ENCODE results near the gene RTN4R.

Gene RTN4R

DNA sequence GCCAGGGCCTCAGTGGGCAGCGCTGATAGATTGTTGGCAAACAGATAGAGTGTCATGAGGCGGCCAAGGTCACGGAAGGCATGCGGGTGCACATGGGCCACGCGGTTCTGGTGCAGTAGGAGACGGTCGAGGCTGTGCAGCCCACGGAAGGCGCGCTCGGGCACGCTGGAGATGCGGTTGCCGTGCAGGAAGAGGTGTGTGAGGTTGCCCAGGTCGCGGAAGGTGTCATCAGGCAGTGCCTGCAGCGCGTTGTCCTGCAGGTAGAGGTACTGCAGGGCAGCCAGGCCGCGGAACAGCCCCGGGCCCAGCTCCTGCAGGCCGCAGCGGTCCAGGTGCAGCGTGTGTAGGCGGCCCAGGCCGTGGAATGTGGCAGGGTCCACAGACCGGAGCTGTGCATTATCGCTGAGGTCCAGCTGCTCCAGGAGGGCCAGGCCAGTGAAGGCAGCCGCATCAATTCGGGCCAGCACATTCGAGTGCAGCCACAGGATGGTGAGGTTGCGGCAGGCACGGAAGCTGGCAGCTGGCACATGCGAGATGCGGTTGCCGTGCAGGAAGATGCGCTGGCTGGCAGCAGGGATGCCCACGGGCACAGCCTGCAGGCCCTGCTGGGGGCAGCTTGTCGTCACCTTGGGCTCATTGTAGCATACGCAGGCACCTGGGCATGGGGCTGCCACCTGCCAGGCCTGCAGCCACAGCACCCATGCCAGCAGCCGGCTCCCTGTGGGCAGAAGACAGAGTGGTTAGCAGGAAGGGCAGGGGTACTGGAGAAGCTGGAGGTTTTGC is 25.5 kb downstream of the RTN4R start:
- no peak for DNase-seq (ENCODE audit: low read depth in 3 of 3)

DNA sequence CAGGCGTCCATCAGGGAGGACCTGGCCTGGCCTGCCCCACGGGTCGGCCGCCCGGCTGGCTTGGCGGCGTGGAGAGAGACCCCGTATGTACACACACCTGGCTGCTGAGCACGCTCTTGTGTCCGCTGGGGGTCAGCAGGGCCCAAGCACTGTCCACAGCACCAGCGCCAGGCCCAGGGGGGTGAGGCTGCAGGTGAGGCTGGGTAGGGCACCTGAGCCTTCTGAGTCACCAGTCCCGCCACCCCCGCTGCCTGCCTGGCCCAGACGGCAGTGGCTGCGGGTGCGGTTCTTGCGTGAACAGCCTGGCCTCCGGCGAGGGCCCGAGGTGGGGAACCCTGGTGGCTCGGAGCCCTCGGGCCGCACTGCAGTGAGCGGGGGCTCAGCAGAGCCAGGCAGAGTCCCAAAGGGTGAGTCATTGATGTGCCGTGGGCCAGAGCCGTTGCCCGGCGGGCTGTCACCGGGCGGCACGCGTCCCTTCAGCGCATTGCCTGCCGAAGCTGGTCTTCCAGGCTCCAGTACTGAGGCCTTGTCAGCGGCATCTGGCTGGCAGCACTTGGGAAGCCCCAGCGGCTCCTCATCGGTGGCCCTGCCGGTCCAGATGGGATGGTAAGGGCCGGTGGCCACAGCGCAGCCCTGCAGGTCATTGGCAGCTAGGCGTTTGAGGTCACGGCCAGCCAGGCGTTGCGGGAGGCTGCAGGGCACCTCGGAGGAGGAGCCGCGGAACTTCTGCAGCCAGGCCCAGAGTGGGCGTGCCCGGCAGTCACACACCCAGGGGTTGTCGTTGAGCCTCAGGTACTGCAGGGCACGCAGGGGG is 26.3 kb downstream of the RTN4R start:
- no peak for DNase-seq (ENCODE audit: low read depth in 3 of 3)

DNA sequence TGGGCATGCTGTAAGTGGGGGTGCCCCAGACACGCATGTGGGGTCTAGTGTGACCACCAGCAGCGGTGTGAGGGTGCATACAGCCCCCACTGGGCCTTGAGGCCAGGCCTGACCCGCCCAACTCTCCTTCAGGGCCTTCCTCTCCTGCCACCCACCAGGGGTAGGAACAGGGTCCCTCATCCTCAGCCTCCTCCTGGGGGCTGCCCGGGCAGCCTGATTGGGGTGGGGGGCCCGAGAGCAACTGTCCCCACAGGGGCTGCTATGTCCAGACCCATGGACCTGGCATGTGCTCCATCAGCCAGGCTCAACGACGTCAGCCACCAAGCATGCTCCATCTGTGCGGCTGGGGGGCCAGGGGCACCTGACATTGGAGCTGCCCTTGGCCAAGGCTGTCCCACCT is 27.2 kb downstream of the RTN4R start:
- no peak for DNase-seq (ENCODE audit: low read depth in 3 of 3)

DNA sequence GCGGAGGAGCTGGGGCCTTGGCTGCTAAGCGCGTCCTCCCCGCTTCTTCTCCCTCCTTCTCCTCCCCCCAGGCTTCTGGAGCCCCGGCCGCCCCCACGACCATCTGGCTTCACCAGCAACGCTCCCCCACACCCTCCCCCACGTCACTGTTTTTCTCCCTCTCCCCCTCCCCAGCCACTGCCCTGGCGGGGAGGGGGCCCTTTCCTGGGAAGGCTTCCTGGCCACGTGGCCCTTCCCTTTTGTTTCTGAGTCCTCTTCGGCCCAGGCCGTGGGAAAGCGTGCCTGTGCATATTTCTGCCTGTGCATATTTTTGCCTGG is 27.7 kb downstream of the RTN4R start:
- no peak for DNase-seq (ENCODE audit: low read depth in 3 of 3)

DNA sequence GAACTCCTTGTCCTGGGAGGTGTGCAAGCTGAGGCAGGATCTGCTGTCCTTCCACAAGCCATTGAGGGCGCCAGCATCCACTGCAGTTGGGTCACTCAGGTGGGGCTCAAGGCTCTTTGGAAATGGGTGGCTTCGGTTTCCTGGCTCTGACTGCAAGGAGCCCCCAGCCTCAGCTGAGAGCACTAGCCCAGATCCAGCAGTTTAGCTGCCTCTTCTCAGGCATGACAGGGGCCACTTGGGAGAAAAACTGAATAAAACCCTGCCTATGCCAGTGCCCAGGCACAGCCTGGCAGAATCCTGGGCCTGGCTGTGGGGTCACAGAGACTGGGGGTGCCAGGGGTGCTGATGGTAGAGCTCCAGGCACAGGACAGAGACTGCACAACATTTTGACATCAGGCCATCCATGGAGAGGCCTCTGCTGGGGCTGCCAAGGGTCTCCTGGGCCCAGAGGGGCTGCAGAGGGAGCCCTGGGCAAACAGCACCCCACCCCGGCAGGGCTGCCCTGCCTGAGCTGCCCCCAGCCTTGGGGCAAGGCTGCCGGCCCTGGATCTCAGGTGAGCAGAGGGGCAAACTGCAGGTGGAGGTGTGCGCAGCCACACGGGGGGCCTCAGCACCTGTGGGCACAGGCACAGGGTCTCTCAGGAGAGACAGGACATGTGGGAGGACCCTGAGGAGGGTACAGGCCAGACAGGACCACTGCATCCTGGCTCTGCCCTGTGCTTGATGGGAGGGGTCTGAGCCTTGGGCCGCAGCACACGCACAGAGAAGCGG is 28.3 kb downstream of the RTN4R start:
- no peak for DNase-seq (ENCODE audit: low read depth in 3 of 3)

DNA sequence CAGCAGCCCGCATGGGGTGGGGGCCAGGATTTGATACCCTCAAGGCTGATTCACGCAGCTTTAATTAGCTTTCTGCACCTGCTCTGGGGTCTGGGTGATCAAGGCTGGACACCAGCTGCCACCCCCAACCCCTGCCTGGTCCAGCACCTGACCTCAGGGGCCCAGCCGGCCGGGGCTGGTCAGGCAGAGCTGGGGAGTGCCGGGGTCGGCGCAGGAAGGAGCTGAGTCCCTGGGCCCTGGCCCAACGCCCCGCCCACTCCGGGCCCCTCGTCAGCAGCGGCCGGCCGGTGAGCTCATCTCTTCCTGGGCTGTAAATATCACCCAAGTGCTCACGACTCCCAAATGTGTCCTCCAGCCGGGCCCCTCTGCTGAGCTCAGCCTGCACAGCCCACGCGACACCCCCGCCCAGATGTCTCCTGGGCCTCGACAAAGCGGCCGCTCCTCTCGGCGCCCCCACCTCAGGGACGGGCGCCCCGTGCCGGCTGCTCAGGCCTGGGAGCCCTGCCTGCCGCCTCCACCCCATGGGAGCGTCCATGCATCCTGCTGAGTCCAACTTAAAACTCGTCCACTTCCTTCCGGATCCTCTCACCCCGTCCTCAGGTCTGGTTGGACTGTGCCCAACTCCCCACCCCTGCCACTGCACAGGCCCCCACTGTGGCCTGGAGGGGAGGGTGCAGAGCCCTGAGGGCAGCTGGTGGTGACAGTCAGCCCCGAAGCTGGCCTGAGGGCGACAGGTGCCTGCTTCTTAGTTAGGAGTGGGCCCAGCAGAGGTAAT is 29.0 kb downstream of the RTN4R start:
- no peak for DNase-seq (ENCODE audit: low read depth in 3 of 3)

DNA sequence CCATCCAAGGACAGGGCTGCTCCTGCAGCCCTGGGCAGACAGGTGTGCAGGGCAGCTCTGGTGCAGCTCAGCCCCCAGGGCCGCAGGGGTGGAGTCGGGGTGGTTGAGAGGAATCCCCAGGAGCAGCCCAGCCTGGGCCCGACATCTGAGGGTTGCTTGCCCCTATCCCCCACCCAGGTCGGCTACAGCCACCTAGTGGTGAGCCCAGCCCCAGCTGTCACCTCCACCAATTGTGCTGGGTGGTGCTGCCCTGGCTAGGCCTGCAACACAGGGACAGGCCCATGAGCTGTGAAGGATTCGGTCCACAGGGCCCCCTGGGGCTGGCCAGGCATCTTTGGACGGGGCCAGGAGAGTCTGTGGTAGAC is 29.6 kb downstream of the RTN4R start:
- DNase-seq (ENCODE audit: low read depth in 3 of 3): peak in 2 of 3 experiments; percentile 30 to 55

DNA sequence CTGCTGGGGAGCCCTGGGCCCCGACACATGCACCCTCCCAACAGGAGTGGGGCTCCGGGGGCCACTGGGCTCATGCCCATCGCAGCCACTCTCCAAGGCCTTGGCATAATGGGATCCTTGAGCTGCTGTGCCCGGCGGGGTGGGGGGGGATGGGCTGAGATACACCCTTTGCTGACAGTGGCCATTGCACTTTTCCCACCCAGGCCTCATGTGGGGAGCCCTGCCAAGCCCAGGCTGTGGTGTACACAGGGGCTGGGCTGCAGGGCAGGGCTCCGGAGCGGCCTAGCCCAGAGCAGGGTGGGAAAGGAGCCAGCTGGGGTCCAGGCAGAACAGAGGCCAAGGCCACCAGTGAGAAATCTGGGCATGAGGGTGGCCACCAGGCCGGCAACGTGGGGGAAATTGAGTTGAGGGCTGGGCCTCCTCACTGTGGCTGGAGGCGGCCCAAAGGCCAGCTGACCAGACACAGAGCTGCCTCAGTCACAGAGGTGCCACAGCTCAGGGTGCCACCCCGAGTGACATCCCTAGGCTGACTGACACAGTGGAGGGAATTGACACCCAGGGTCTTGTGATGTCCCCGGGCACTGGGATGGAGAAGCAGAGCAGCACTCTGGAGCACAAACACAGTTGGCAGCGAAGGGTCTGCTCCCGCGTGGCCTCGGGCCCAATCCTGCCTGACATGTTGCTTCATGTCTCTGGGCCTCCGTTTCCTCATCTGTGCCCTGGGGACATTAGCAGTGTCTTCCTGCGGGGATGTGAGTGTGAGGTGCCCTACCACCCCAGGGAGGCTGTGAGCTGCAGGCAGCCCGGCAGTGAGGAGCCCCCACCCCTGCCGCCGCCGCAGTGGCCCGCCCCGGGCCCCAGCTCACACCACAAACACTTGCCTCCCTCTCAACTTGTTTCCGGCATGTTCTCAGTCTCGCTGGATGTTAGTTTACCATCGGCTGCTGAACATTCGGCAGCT is 30.4 kb downstream of the RTN4R start:
- DNase-seq (ENCODE audit: low read depth in 3 of 3): no peak

DNA sequence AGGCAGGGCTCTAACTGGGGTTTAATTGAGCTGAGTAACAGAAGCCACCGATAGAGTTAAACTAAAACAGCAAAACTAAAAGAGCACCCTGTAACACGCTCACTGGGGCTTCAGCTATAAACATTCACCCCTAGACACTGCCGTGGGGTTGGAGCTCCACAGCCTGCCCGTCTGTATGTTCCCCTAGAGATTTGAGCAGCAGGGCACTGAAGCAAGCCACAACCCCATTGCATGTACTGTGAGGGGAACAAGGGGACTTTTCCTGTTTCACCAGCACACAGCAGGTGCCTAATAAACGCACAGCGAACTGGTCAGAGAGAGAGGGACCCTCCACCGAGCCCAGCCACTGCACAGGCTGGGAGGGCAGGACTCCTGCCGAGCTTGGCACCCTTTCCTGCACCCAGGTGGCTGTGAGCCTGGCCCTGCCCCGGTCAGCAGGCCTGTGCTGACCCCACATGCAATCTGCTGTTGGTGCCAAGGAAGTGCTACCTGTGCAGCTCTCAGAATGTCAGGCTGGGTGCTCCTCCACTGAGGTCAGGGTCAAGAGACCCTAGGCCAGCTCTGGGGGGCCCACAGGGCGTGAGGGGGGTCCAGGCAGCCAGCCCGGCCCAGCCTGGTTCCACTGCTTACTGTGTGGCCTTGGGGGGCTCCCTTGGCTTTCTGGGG is 31.9 kb downstream of the RTN4R start:
- DNase-seq (ENCODE audit: low read depth in 3 of 3): no peak

DNA sequence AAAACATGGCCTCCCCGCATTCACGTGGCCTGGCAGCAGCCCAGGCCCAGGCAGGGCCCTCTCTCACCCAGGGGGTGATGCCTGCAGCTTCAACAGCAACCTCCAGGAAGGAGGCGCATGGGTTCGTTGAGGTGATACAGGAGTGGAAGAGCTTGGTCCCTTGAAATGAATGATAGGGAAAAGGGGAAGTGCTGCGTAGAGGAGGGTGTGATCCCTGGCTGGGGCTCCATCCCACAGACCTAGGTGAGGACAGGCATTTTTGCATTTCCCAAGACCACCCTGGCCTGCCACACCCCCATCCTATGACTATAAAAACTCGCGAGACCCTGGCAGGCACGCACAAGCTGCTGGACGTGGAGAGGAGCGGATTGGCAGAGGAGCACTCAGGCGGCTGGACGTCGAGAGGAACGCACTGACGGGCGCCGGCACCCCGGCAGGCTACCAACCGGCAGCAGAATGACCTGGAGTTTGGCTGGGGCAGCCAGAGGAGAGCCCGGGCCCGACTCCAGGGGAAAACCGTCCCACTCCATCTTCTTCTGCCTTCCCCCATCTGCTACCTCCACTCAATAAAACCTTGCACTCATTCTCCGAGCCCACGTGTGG is 32.6 kb downstream of the RTN4R start:
- no peak for DNase-seq (ENCODE audit: low read depth in 3 of 3)

DNA sequence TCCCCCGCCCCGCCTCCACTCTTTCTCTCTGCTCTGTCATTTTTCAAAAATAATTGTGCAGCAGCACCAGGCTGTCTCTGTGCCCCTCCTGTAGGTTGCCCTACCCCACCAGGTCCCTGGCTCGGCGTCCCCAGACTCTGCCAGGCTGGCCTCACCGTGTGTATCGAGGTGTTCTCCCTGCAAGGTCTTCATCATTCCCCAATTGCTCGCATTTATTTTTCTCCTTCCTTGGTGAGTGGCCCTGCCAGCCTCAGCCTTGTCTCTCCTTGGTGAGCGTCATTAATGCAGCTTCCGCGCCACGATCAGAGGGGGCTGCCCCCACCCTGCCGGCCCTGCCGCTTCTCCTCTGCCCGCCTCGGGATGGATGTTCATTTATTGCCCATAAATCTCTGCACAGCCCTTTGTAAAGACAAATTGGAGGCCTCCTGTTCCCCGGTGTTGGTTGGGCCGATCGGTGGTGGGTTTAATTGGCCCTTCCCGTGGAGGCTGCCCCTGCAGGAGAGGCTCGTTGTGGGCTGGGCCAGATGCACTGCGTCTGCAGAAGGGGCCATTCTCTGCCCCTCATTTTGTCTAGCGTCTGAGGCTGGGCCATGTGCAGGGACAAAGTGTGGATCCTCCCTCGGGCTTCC is 33.2 kb downstream of the RTN4R start:
- no peak for DNase-seq (ENCODE audit: low read depth in 3 of 3)

DNA sequence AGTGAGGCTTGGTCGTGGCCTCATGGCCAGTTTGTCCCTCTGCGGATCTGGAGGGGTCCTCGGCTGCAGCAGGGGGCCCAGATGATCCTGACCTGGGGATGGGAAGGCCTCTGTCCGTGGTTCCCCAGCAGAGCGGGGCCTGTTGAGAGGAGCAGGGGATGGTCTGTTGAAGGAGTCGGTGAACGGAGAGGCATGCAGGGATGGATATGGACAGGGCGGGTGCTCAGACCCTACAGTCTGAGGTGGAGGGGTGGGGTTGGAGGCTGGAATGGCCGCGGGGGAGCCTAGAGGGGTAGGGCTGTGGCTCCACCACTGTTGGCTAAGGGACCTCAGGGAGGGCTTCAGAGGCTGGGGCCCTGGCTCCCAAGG is 33.8 kb downstream of the RTN4R start:
- no peak for DNase-seq (ENCODE audit: low read depth in 3 of 3)

DNA sequence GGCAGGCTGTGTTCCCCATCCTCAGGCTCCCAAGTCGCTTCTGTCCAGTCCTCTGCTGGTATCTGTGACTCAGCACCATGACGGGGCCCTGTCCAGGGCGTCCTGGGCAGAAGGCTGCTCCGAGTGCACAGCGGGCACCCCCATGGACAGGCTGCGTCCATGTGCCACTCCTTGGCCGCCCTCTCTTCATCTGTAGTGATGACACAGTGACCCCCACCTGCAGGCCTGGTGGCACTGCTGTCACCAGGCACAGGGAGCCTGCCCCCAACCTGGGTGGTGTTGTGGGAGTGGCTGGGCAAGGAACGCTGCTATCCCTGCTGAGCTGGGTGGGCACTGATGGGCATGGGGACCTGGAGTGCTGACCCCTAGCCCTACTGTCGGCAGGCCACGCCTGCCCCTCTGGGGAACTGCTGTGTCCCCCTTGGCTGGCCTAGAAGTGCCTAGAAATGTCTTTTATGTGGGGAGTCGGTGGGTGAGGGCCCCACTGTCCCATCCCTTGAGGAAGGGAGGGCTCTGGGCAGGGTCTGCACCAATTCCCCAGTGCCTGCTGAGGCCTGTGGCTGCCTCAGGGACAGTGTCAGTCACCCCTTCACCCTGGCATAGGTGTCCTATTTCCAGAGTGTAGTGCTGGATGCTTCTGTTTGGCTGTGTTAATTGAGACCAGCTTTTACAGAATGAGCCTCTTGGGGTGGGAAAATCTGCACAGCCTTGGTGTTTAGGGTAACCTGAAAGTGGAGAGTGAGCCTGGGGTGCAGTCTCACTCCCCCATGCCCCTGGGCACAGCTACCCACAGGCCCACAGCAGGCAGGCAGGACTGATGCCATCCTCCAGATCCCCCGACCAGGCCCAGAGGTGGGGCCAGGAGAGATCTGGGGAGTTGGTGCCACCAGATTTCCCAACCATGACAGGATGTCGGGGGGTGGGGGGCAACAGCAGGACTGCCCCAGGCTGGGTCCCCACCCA is 34.5 kb downstream of the RTN4R start:
- no peak for DNase-seq (ENCODE audit: low read depth in 3 of 3)

DNA sequence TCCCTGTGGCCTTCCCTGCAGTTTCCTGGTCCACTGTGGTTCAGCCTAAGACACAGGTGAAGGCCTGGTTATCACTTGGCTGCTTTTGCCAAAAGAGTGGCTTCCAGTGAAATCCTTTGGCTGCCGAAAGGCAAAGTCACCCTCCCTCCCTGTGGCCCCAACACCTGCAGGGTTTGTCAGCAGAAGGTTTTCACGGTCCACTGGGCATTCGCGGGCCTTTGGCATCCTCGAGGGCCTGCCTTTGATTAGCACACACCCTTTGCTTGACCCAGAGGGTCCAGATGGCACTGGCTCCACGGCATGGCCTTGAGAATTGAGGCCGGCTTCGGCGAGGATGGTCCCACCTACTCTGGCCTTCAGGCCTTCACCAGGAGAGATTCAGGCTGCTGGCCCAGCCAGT is 35.3 kb downstream of the RTN4R start:
- DNase-seq (ENCODE audit: low read depth in 3 of 3): no peak

DNA sequence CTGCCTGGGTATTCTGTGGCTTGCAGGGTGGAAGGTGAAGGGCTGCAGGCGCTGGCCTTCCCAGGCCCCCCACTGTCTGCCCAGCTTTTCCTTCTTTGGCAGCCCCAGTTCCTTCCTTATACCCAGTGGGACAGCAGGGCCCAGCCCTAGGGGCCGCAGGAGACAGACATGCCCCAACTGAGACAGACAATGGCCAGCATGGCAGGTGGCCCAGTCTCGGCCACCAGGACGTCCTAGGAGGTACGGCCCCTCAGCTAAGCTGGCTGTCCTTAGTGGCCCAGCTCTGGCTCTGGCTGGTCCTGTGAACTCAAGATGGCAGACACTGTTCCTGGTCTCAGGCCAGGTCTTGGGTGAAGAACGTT is 35.9 kb downstream of the RTN4R start:
- no peak for DNase-seq (ENCODE audit: low read depth in 3 of 3)

DNA sequence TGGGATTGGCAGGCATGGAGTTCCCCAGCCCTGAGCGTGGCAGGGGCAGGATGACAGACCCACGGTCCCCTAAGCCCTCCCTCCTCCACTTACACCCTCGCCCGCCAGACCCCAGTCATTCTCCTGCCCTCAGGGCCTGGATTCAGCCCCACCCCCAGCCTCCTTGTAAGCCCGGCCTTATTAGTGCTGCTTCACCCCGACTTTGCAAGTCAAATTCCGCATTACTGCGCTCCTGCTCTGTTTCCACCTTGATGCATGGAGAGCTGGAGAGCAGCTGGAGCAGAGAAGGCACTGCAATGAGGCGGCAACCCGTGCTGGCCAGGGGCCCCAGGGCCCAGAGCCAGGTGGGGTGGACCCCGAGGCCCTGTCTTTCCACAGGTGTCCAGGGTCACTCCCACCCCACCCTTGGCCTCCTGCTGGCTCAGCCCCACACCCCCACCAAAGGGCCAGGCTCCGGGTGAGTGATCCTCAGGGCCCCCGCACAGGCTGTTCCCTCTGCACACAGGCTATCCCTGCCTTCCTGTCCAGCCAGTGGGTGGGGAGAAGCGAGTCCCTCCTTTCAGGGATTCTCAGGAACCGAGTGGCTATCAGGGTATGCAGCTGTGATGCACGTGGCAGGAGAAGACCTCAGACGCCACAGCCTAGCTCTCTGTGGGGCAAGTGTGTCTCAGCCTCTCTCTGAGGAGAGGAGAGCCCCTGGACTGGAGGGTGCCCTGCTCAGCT is 36.4 kb downstream of the RTN4R start:
- no peak for DNase-seq (ENCODE audit: low read depth in 3 of 3)

DNA sequence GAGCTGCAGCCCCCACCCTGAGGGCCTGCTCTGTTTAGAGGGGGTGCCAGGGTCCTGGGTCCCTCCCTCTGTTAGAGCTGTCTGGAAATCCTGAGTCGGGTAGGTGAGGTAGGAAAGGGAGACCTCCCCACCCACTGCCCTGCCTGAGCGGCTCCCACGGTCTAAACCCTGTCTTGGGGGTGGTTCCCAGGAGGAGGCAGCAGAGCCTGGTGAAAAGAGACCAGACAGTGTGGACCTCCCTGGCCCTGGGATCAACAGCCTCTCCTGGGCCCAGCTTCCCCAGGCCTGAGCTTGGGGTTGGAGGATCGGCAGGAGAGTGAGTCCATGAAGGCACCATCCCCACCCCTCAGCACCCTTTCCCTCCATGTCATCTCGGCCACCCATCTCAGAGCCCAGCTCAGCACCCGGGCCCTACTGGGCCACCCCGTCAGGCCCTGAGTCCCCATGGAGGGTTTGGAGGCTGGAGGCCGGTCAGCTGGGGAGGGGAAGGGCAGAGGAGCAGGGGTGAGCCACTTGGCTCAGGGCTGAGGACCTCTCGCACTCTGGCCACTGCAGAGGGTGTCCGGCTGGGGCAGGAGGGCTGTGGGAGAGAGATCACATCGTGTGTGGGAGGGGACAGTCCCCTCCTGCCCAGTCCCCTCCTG is 37.2 kb downstream of the RTN4R start:
- DNase-seq (ENCODE audit: low read depth in 3 of 3): no peak

Measured in stimulated activated CD4-positive, alpha-beta T cell treated with anti-CD3 and anti-CD28 coated beads, TNF-alpha, amount 100 ng/mL, for 24 hours (primary cell).